SK-N-SH (cell line): ENCODE data around the gene HS3ST5. TPM values are rescaled to one million over a fixed set of nuclear protein-coding genes. Genes with fewer than 3 reads are reported as not detected.

ENCODE experiments used
- CTCF ChIA-PET: fragments of 300-600, 350-600 bp; formaldehyde crosslinking; extraction: SDS; loops from one replicate; lab custom pipeline; 2021; lab: Yijun Ruan, JAX
- POLR2A ChIA-PET: fragments of 350-600 bp; sonication (Branson Sonifier 250); formaldehyde crosslinking; extraction: SDS; loops from one replicate; lab custom pipeline; 2020; ENCODE audit warnings: antibody characterized with exemption, inconsistent platforms; lab: Yijun Ruan, JAX
- DNase-seq: peaks from one replicate; pipeline ENCODE4 v3.0.0; 2012
- H2AFZ ChIP-seq: fragments of 200-600 bp; sonication (generic); 2 replicates; pipeline ENCODE4 v1.8.1; 2016; ENCODE audit warnings: antibody characterized with exemption, mild to moderate bottlenecking, low read depth
- H3F3A ChIP-seq: fragments of 200-600 bp; sonication (generic); replicated peaks from 2 replicates; pipeline ENCODE3; 2016; ENCODE audit warnings: antibody characterized with exemption, mild to moderate bottlenecking; ENCODE audit not compliant: insufficient read depth
- H3K27ac ChIP-seq, 2 experiments: fragments of 200-500 bp in 1 of 2; fragments of 200-600 bp in 1 of 2; sonication (Bioruptor generic) in 1 of 2; sonication (generic), shearing (Covaris generic) in 1 of 2; 2 replicates each; pipeline versions ENCODE4 v1.5.1 to v1.6.1; 2014 to 2016; ENCODE audit warnings: low read depth in 2 of 2, inconsistent platforms in 1 of 2, low read length in 1 of 2, mild to moderate bottlenecking in 1 of 2, mixed read lengths in 1 of 2
- H3K27me3 ChIP-seq: fragments of 200-600 bp; sonication (generic), shearing (Covaris generic); 2 replicates; pipeline ENCODE4 v1.6.1; 2016; ENCODE audit warnings: mixed run types; ENCODE audit not compliant: insufficient read depth
- H3K36me3 ChIP-seq, 2 experiments: fragments of 200-500 bp in 1 of 2; fragments of 200-600 bp in 1 of 2; sonication (Bioruptor generic) in 1 of 2; sonication (generic) in 1 of 2; replicated peaks in 1 of 2; 2 replicates each; pipeline versions ENCODE3 to v1.5.1; 2014 to 2016; ENCODE audit warnings: low read length in 1 of 2, mild to moderate bottlenecking in 1 of 2; ENCODE audit not compliant: insufficient read depth in 2 of 2, control insufficient read depth in 1 of 2
- H3K4me1 ChIP-seq, 2 experiments: fragments of 200-500 bp in 1 of 2; fragments of 200-600 bp in 1 of 2; sonication (Bioruptor generic) in 1 of 2; sonication (generic), shearing (Covaris generic) in 1 of 2; 2 replicates each; pipeline versions ENCODE4 v1.5.1 to v1.6.1; 2014 to 2016; ENCODE audit warnings: low read depth in 1 of 2, low read length in 1 of 2, mixed run types in 1 of 2; ENCODE audit not compliant: insufficient read depth in 2 of 2, control insufficient read depth in 1 of 2
- H3K4me2 ChIP-seq: fragments of 200-600 bp; sonication (generic), shearing (Covaris generic); 2 replicates; pipeline ENCODE4 v1.6.1; 2017; ENCODE audit warnings: mixed run types
- H3K4me3 ChIP-seq, 2 experiments: fragments of 200-500 bp in 1 of 2; fragments of 200-600 bp in 1 of 2; sonication (Bioruptor generic) in 1 of 2; sonication (generic), shearing (Covaris generic) in 1 of 2; 2 replicates each; pipeline versions ENCODE4 v1.5.1 to v1.8.1; 2014 to 2016; ENCODE audit warnings: low read depth in 2 of 2, inconsistent platforms in 1 of 2, low read length in 1 of 2, mild to moderate bottlenecking in 1 of 2, mixed read lengths in 1 of 2, moderate library complexity in 1 of 2
- H3K79me2 ChIP-seq: fragments of 200-600 bp; sonication (generic); 2 replicates; pipeline ENCODE4 v1.8.1; 2017; ENCODE audit warnings: mild to moderate bottlenecking; ENCODE audit not compliant: insufficient read depth
- H3K9ac ChIP-seq: fragments of 200-600 bp; sonication (generic); 2 replicates; pipeline ENCODE4 v1.6.1; 2017; ENCODE audit warnings: mixed run types
- H3K9me2 ChIP-seq: fragments of 200-600 bp; sonication (generic); 2 replicates; pipeline ENCODE4 v1.6.1; 2017; ENCODE audit warnings: mixed run types
- H3K9me3 ChIP-seq: fragments of 200-600 bp; sonication (generic); 2 replicates; pipeline ENCODE4 v1.6.1; 2017; ENCODE audit warnings: mixed run types, mild to moderate bottlenecking, moderate library complexity
- H4K20me1 ChIP-seq: fragments of 200-600 bp; sonication (generic); 2 replicates; pipeline ENCODE4 v1.6.1; 2017; ENCODE audit warnings: mild to moderate bottlenecking, mixed run types; ENCODE audit not compliant: insufficient read depth
- ELF1 ChIP-seq: IDR thresholded peaks from 2 replicates; pipeline ENCODE4 v1.4.0; 2012
- EP300 ChIP-seq, 2 experiments: IDR thresholded peaks; 2 replicates each; pipeline versions ENCODE4 v1.4.0 to v1.6.1; 2012; ENCODE audit warnings: borderline replicate concordance in 1 of 2, low read depth in 1 of 2, low read length in 1 of 2
- EZH2phosphoT487 ChIP-seq: fragments of 200-600 bp; sonication (generic); IDR thresholded peaks from 2 replicates; pipeline ENCODE4 v1.6.1; 2017; ENCODE audit warnings: low read depth, mixed run types, mild to moderate bottlenecking, antibody characterized with exemption, moderate library complexity, borderline replicate concordance
- GABPA ChIP-seq: IDR thresholded peaks from 2 replicates; pipeline ENCODE4 v1.4.0; 2012; ENCODE audit warnings: low read depth, mild to moderate bottlenecking
- SIN3A ChIP-seq: IDR thresholded peaks from 2 replicates; pipeline ENCODE4 v1.6.1; 2012; ENCODE audit warnings: low read depth, mild to moderate bottlenecking, low read length, moderate library complexity, borderline replicate concordance
- SMC3 ChIP-seq: IDR thresholded peaks from 2 replicates; pipeline ENCODE4 v1.6.1; 2012; ENCODE audit warnings: low read depth, low read length, improper control_type of control experiment
- WGBS: methylation state at CpG from one replicate; pipeline ENCODE4 v1.1.6; 2017; ENCODE audit warnings: low lambda C conversion rate; 5-methylcytosine and 5-hydroxymethylcytosine counted together
- polyA plus RNA-seq, 3 experiments: library from polyadenylated mRNA; depleted of rRNA; stranded (reverse); fragments of >200 nt; gene quantifications; 2 replicates each; pipeline ENCODE4 v1.2.3, GENCODE V29; 2012
- small RNA-seq, 7 experiments: library from RNA; depleted of rRNA; stranded (forward); fragments of <200 nt; gene quantifications; one replicate each; pipeline ENCODE3, GENCODE V24; 2012
- TF ChIP-seq, protein P1 (sequence below): IDR thresholded peaks from 2 replicates; pipeline ENCODE4 v1.6.1; 2012; ENCODE audit warnings: mild to moderate bottlenecking, low read depth, low read length, moderate library complexity
- TF ChIP-seq, protein P2 (sequence below): IDR thresholded peaks from 2 replicates; pipeline ENCODE4 v1.4.0; 2012; ENCODE audit warnings: low read depth, borderline replicate concordance
- TF ChIP-seq, protein P3 (sequence below): fragments of 150-350 bp; IDR thresholded peaks from 2 replicates; pipeline ENCODE4 v1.6.1; 2016; ENCODE audit warnings: mild to moderate bottlenecking, low read depth, low read length

Gene HS3ST5
- polyA plus RNA-seq, 1 of the 3 experiments (the other 2 are of a cell fraction): 0.02 TPM

DNA sequence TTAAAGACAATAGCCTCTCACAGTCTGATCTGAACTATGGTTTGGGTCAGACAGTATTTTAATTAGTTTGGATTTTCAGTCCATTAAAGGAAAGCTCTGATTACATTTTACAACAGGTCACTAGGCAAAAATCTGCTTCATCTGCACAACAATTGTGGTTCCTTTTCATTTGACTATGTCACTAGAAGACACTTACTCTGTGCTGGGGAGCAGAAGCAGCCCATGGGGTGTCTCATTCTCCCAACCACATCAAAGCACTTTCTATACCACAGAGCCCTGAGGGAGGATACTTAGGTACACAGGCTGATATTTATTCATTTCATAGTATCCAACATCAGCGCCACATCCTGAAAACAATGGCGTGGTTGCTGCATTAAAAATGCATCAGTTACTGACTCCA, 335.3 kb downstream of the HS3ST5 start:
- H3K79me2 ChIP-seq: no peaks in the 10 kb centered on the region
- H3K36me3 ChIP-seq: no peaks in the 10 kb centered on the region
- no peak for DNase-seq
- no peaks in the 10 kb centered on the region for H3K9me2 ChIP-seq
- no peak overlapping the region for H3K9ac ChIP-seq
- H3K27ac ChIP-seq: no peak overlapping the region
- ChIA-PET POLR2A (no interaction called here), CTCF (no interaction called here)
- H3K9me3 ChIP-seq: no peaks in the 10 kb centered on the region
- no peaks in the 10 kb centered on the region for H3F3A ChIP-seq
- TF ChIP-seq SMC3: no peak
- TF ChIP-seq, protein P1, sequence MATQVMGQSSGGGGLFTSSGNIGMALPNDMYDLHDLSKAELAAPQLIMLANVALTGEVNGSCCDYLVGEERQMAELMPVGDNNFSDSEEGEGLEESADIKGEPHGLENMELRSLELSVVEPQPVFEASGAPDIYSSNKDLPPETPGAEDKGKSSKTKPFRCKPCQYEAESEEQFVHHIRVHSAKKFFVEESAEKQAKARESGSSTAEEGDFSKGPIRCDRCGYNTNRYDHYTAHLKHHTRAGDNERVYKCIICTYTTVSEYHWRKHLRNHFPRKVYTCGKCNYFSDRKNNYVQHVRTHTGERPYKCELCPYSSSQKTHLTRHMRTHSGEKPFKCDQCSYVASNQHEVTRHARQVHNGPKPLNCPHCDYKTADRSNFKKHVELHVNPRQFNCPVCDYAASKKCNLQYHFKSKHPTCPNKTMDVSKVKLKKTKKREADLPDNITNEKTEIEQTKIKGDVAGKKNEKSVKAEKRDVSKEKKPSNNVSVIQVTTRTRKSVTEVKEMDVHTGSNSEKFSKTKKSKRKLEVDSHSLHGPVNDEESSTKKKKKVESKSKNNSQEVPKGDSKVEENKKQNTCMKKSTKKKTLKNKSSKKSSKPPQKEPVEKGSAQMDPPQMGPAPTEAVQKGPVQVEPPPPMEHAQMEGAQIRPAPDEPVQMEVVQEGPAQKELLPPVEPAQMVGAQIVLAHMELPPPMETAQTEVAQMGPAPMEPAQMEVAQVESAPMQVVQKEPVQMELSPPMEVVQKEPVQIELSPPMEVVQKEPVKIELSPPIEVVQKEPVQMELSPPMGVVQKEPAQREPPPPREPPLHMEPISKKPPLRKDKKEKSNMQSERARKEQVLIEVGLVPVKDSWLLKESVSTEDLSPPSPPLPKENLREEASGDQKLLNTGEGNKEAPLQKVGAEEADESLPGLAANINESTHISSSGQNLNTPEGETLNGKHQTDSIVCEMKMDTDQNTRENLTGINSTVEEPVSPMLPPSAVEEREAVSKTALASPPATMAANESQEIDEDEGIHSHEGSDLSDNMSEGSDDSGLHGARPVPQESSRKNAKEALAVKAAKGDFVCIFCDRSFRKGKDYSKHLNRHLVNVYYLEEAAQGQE: no peak
- TF ChIP-seq, protein P2, sequence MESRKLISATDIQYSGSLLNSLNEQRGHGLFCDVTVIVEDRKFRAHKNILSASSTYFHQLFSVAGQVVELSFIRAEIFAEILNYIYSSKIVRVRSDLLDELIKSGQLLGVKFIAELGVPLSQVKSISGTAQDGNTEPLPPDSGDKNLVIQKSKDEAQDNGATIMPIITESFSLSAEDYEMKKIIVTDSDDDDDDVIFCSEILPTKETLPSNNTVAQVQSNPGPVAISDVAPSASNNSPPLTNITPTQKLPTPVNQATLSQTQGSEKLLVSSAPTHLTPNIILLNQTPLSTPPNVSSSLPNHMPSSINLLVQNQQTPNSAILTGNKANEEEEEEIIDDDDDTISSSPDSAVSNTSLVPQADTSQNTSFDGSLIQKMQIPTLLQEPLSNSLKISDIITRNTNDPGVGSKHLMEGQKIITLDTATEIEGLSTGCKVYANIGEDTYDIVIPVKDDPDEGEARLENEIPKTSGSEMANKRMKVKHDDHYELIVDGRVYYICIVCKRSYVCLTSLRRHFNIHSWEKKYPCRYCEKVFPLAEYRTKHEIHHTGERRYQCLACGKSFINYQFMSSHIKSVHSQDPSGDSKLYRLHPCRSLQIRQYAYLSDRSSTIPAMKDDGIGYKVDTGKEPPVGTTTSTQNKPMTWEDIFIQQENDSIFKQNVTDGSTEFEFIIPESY: no peak
- no peak for TF ChIP-seq GABPA
- TF ChIP-seq SIN3A: no peak
- TF ChIP-seq EP300 (IDR thresholded peaks at IDR 0.05; ENCODE audit: borderline replicate concordance in 1 of 2, low read depth in 1 of 2, low read length in 1 of 2): no peak
- no peak for TF ChIP-seq ELF1
- no peak for TF ChIP-seq EZH2phosphoT487
- TF ChIP-seq, protein P3, sequence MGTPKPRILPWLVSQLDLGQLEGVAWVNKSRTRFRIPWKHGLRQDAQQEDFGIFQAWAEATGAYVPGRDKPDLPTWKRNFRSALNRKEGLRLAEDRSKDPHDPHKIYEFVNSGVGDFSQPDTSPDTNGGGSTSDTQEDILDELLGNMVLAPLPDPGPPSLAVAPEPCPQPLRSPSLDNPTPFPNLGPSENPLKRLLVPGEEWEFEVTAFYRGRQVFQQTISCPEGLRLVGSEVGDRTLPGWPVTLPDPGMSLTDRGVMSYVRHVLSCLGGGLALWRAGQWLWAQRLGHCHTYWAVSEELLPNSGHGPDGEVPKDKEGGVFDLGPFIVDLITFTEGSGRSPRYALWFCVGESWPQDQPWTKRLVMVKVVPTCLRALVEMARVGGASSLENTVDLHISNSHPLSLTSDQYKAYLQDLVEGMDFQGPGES: no peak
- no peak overlapping the region for H2AFZ ChIP-seq
- no peaks in the 10 kb centered on the region for H3K27me3 ChIP-seq
- no peak overlapping the region for H3K4me3 ChIP-seq
- no peaks in the 10 kb centered on the region for H4K20me1 ChIP-seq
- H3K4me1 ChIP-seq: no peaks in the 10 kb centered on the region
- 79% methylated on average over 2 of the region's 2 CpGs for WGBS
- H3K4me2 ChIP-seq: no peak overlapping the region

Small RNAs within 50 kb of the gene (small RNA-seq; reads per million reads assigned to genes)
- gene RNA5SP213: 0 reads per million in 7 experiments
